Peyer's patch (tissue), 4 donors: ENCODE results near the gene PDCD1.

Source experiments
- CTCF ChIP-seq, 6 experiments: fragments of 450-650 bp in 4 of 6; fragments of 200-600 bp in 2 of 6; sonication (generic) in 1 of 6; IDR thresholded peaks; one replicate each; pipeline ENCODE4 v1.5.1; 2017 to 2019; ENCODE audit warnings: antibody characterized with exemption in 6 of 6, mild to moderate bottlenecking in 3 of 6, moderate library complexity in 1 of 6
- POLR2A ChIP-seq, 2 donors: fragments of 450-650 bp; IDR thresholded peaks; one replicate each; pipeline ENCODE4 v1.5.1; 2017; ENCODE audit warnings: antibody characterized with exemption in 2 of 2, mild to moderate bottlenecking in 2 of 2, moderate library complexity in 2 of 2

GRCh38 chr2:241811201-241811951, 47.3 kb downstream of the PDCD1 start:
- TF ChIP-seq CTCF (IDR thresholded peaks at IDR 0.05) (no peak), POLR2A (IDR thresholded peaks at IDR 0.05) (no peak)
